Caco-2 (cell line): ENCODE measurements around the gene PJVK. TPM values are rescaled to one million over a fixed set of nuclear protein-coding genes. Genes with fewer than 3 reads are reported as not detected.
"Not testable (repeated sequence)": the region's sequence is repeated elsewhere in the genome, so short reads cannot be mapped to it uniquely, and the experiment has no call there.

ENCODE experiments used
- BruUV-seq: library from RNA; stranded (reverse); fragments of 400-500 nt; replicated peaks from 2 replicates; lab custom pipeline; 2021; lab: Mats Ljungman, UMichigan
- CTCF ChIA-PET: fragments of 300-600 bp; sonication (Branson Sonifier 250); formaldehyde crosslinking; loops from one replicate; lab custom pipeline; 2022; ENCODE audit warnings: antibody characterized with exemption; lab: Charles Lee
- POLR2A ChIA-PET: fragments of 300-600 bp; sonication (Branson Sonifier 250); formaldehyde crosslinking; loops from one replicate; lab custom pipeline; 2022; ENCODE audit warnings: antibody characterized with exemption; lab: Charles Lee
- DNase-seq, 2 experiments: peaks; one replicate each; pipeline versions ENCODE4 v3.0.0 to v3.0.0-alpha.2; 2020 to 2022
- H3K27me3 ChIP-seq: replicated peaks from 2 replicates; pipeline ENCODE4 v1.6.0; 2011; ENCODE audit warnings: low read length; ENCODE audit not compliant: control insufficient read depth, insufficient read depth
- H3K36me3 ChIP-seq: 2 replicates; pipeline ENCODE4 v1.5.1; 2011; ENCODE audit warnings: low read length; ENCODE audit not compliant: control insufficient read depth, insufficient read depth
- H3K4me1 ChIP-seq: fragments of 250-450 bp; sonication (Bioruptor Pico); 2 replicates; pipeline ENCODE4 v1.5.1; 2020; ENCODE audit warnings: mild to moderate bottlenecking
- H3K4me3 ChIP-seq: 2 replicates; pipeline ENCODE4 v1.5.1; 2011; ENCODE audit warnings: low read depth, mild to moderate bottlenecking, control low read depth, low read length
- H3K9me3 ChIP-seq: fragments of 250-450 bp; sonication (Bioruptor Pico); 2 replicates; pipeline ENCODE4 v1.5.1; 2020; ENCODE audit warnings: mild to moderate bottlenecking, moderate library complexity
- H3K27ac Mint-ChIP-seq: one replicate; pipeline ENCODE4 v1.8.0; 2022; ENCODE audit warnings: mixed read lengths; ENCODE audit not compliant: unreplicated experiment
- H3K27me3 Mint-ChIP-seq: one replicate; pipeline ENCODE4 v1.8.0; 2022; ENCODE audit warnings: mixed read lengths; ENCODE audit not compliant: insufficient read depth, unreplicated experiment
- H3K36me3 Mint-ChIP-seq: one replicate; pipeline ENCODE4 v1.8.0; 2022; ENCODE audit warnings: mild to moderate bottlenecking, mixed read lengths; ENCODE audit not compliant: insufficient read depth, unreplicated experiment
- H3K4me1 Mint-ChIP-seq: one replicate; pipeline ENCODE4 v1.8.0; 2022; ENCODE audit warnings: low read depth, mixed read lengths; ENCODE audit not compliant: unreplicated experiment
- H3K4me3 Mint-ChIP-seq: one replicate; pipeline ENCODE4 v1.8.0; 2022; ENCODE audit warnings: mild to moderate bottlenecking, moderate library complexity, mixed read lengths; ENCODE audit not compliant: unreplicated experiment
- H3K9me3 Mint-ChIP-seq: one replicate; pipeline ENCODE4 v1.8.0; 2022; ENCODE audit warnings: mixed read lengths; ENCODE audit not compliant: unreplicated experiment
- intact Hi-C: fragments of 100-400 bp; cut with micrococcal nuclease; formaldehyde crosslinking; loops from one replicate; pipeline ENCODE4 v1.10.0; 2022; ENCODE audit not compliant: unreplicated experiment
- total RNA-seq: library from RNA; stranded (reverse); gene quantifications from 2 replicates; pipeline ENCODE4 v1.2.3, GENCODE V29; 2022
- TF ChIP-seq, protein P1 (sequence below), 2 experiments: fragments of 200-600 bp in 1 of 2; IDR thresholded peaks; 1 replicate in 1 of 2; 2 replicates in 1 of 2; pipeline versions ENCODE4 v1.5.1 to v1.8.0; 2011 to 2022; ENCODE audit warnings: antibody characterized with exemption in 1 of 2, control low read depth in 1 of 2, inconsistent platforms in 1 of 2, low read depth in 1 of 2, low read length in 1 of 2, mild to moderate bottlenecking in 1 of 2, moderate library complexity in 1 of 2; ENCODE audit not compliant: insufficient read depth in 1 of 2, severe bottlenecking in 1 of 2, unreplicated experiment in 1 of 2

Gene PJVK
- total RNA-seq, 1 experiment from 2014 or later, result 2.9 TPM

DNA sequence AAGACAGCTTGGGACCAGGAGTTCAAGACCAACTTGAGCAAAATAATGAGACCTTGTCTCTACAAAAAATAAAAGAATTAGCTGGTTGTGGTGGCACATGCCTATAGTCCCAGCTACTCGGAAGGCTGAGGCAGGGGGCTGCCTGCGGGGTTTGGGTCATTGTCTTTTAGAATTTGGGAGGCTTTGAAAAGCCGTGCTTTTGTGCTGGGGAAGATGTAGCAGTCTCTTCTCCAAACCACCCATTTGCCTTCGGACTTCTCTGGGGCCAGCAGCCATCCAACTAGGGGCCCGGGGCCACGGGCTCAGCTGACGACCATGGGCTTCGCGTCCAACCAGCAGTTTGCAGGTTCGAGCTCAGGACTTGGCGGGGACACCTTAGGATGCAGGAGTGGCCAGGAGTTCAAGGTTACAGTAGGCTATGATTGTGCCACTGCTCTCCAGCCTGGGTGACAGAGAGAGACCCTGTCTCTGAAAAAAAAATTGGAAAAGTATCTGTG is 6.3 kb downstream of the PJVK start:
- ChIA-PET POLR2A (no interaction called here), CTCF (no interaction called here)
- Mint-ChIP-seq H3K4me3 (no peak overlapping the region), H3K9me3 (no peaks in the 10 kb centered on the region), H3K27me3 (peaks cover 5% of the 10 kb centered on the region), H3K4me1 (no peaks in the 10 kb centered on the region), H3K27ac (no peak overlapping the region), H3K36me3 (no peaks in the 10 kb centered on the region)
- DNase-seq, result no peak
- intact Hi-C loops, result no loop called here
- TF ChIP-seq, protein P1, sequence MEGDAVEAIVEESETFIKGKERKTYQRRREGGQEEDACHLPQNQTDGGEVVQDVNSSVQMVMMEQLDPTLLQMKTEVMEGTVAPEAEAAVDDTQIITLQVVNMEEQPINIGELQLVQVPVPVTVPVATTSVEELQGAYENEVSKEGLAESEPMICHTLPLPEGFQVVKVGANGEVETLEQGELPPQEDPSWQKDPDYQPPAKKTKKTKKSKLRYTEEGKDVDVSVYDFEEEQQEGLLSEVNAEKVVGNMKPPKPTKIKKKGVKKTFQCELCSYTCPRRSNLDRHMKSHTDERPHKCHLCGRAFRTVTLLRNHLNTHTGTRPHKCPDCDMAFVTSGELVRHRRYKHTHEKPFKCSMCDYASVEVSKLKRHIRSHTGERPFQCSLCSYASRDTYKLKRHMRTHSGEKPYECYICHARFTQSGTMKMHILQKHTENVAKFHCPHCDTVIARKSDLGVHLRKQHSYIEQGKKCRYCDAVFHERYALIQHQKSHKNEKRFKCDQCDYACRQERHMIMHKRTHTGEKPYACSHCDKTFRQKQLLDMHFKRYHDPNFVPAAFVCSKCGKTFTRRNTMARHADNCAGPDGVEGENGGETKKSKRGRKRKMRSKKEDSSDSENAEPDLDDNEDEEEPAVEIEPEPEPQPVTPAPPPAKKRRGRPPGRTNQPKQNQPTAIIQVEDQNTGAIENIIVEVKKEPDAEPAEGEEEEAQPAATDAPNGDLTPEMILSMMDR (IDR thresholded peaks at IDR 0.05; ENCODE audit: insufficient read depth in 1 of 2, low read depth in 1 of 2, low read length in 1 of 2, severe bottlenecking in 1 of 2, unreplicated experiment in 1 of 2), result no peak
- H3K9me3 ChIP-seq, result 0 out of 2 replicates have a peak, but pooled peaks cover 4% of the 10 kb centered on the region
- H3K36me3 ChIP-seq, result no peaks in the 10 kb centered on the region
- no peaks in the 10 kb centered on the region for H3K4me1 ChIP-seq
- H3K27me3 ChIP-seq, result no peaks in the 10 kb centered on the region
- no TSS peak for BruUV-seq
- H3K4me3 ChIP-seq, result no peak overlapping the region

DNA sequence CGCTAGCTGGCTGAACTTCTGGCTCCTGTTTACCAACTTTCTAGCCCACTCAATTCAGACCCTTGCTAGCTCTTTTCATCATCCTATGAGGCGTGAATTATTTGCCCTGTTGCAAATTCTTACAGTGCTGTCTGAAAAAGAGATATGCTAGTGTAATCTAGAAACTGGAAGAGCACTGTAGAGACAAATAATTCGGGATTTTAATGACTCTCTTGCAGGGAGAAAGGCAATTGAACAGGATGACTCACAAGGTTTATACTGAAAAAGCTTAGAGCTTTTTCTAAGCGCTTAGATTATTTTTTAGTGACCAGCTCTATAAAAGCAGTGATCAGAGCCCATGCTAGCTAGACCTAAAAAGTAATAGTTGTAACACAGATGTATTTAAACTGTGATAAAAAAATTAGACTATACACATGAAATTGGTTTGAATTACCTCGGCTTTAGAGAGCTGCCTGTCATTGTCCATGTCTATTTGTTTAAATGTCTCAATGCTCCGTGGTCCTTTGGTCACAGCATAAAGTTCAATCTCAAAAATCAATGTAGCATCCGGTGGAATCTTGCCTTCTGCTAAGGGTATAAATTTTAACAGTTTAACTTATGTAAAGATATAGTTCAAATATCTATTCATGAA is 18.2 kb downstream of the PJVK start:
- no peaks in the 10 kb centered on the region for H3K27me3 Mint-ChIP-seq
- POLR2A ChIA-PET, result no interaction called here
- no TSS peak for BruUV-seq
- no peaks in the 10 kb centered on the region for H3K4me1 Mint-ChIP-seq
- H3K27ac Mint-ChIP-seq, result no peak overlapping the region
- Histone ChIP-seq H3K27me3 (no peaks in the 10 kb centered on the region), H3K4me3 (no peak overlapping the region), H3K9me3 (no peaks in the 10 kb centered on the region), H3K36me3 (no peaks in the 10 kb centered on the region), H3K4me1 (no peaks in the 10 kb centered on the region)
- no peak for DNase-seq
- H3K36me3 Mint-ChIP-seq, result no peaks in the 10 kb centered on the region
- H3K9me3 Mint-ChIP-seq, result no peaks in the 10 kb centered on the region
- TF ChIP-seq, protein P1 (IDR thresholded peaks at IDR 0.05; ENCODE audit: insufficient read depth in 1 of 2, low read depth in 1 of 2, low read length in 1 of 2, severe bottlenecking in 1 of 2, unreplicated experiment in 1 of 2), result no peak
- CTCF ChIA-PET, result interaction anchor here (0.7 kb wide), 2 partner anchors 232 to 403 kb away, joined by 4 read pairs; no protein-coding TSS in a partner anchor
- H3K4me3 Mint-ChIP-seq, result no peak overlapping the region
- intact Hi-C loops, result no loop called here

DNA sequence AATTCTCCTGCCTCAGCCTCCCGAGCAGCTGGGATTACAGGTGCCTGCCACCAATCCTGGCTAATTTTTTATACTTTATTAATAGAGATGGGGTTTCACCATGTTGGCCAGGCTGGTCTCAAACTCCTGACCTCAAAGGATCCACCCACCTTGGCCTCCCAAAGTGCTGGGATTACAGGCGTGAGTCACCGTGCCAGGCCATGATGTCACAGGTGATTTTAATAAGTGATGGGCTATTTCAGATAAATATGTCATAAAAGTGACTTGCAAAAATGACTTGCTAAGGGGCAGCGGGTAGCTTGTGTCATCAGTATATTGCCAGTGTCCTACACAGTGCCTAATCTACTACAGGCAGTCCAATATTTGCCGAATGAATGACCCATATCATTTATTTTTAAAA is 20.1 kb downstream of the PJVK start:
- H3K4me3 ChIP-seq, H3K36me3 ChIP-seq, H3K27ac Mint-ChIP-seq, H3K27me3 Mint-ChIP-seq, DNase-seq, H3K4me1 ChIP-seq, CTCF ChIA-PET, intact Hi-C loops, H3K9me3 Mint-ChIP-seq, H3K4me1 Mint-ChIP-seq, POLR2A ChIA-PET, H3K4me3 Mint-ChIP-seq, H3K36me3 Mint-ChIP-seq, H3K27me3 ChIP-seq, BruUV-seq, H3K9me3 ChIP-seq: not testable (repeated sequence)
